ENCODE results near the gene TXN.

DNA sequence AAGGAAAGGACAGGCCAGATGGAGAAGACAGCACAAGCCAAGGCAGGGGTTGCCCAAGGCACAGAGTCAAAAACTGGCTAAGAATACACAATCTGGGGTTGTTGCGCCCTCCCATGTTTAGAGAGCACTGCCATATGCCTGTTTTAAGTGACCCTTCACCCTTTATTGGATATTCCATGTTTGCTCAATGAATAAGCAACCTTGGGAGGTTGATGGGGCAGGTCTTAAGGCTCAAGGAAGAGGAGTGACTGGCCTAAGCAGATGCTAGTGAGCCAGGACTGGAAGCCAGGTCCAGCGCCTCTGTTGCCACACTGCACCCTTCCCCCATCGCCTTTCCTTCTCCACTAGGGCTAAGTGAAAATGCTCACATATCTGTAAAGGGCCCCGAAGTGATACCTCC is 6.7 kb downstream of the TXN start:
- no peak for TF ChIP-seq POLR2A (IDR thresholded peaks at IDR 0.05; ENCODE audit: low read length)
- TF ChIP-seq GATA1 (IDR thresholded peaks at IDR 0.05; ENCODE audit: low read depth, low read length): no peak
